Measurements from ENCODE around the gene PSEN2. TPM values are rescaled to one million over a fixed set of nuclear protein-coding genes. Genes with fewer than 3 reads are reported as not detected.

The PSEN2 gene
- total RNA-seq, 1 donor from 2014 or later, result 14.7 TPM

- intact Hi-C loops (cut with micrococcal nuclease), result loop anchor here (1.0 to 10.0 kb wide), 3 partner anchors 478 to 1198 kb away; partner anchors contain the start of genes ARF1, JMJD4 and SNAP47
Measured at GRCh38 chr1:226884116-226884625, 13.8 kb downstream of the PSEN2 start.

- intact Hi-C loops (cut with micrococcal nuclease), result loop anchor here (1.0 to 10.0 kb wide), 3 partner anchors 479 to 1197 kb away; partner anchors contain the start of genes ARF1, JMJD4 and SNAP47
Measured at GRCh38 chr1:226884966-226885820, 14.8 kb downstream of the PSEN2 start.

- intact Hi-C loops (cut with micrococcal nuclease), result loop anchor here (10.0 kb wide), 1 partner anchor 848 kb away; the partner anchor contains the start of genes JMJD4 and SNAP47
Measured at GRCh38 chr1:226886122-226886901, 15.9 kb downstream of the PSEN2 start.

GRCh38 chr1:226887006-226887405, 16.6 kb downstream of the PSEN2 start:
- intact Hi-C loops (cut with micrococcal nuclease), result loop anchor here (10.0 kb wide), 1 partner anchor 848 kb away; the partner anchor contains the start of genes JMJD4 and SNAP47

- intact Hi-C loops (cut with micrococcal nuclease), result loop anchor here (10.0 kb wide), 1 partner anchor 847 kb away; the partner anchor contains the start of genes JMJD4 and SNAP47
Measured at GRCh38 chr1:226888021-226888420, 17.6 kb downstream of the PSEN2 start.

GRCh38 chr1:226888816-226889215, 18.4 kb downstream of the PSEN2 start:
- intact Hi-C loops (cut with micrococcal nuclease), result loop anchor here (10.0 kb wide), 1 partner anchor 846 kb away; the partner anchor contains the start of genes JMJD4 and SNAP47

GRCh38 chr1:226889616-226890330, 19.4 kb downstream of the PSEN2 start:
- intact Hi-C loops (cut with micrococcal nuclease), result loop anchor here (10.0 kb wide), 1 partner anchor 845 kb away; the partner anchor contains the start of genes JMJD4 and SNAP47

GRCh38 chr1:226890331-226891108, 20.1 kb downstream of the PSEN2 start:
- intact Hi-C loops (cut with micrococcal nuclease), result no loop called here

- intact Hi-C loops (cut with micrococcal nuclease), result no loop called here
Measured at GRCh38 chr1:226891346-226891745, 20.9 kb downstream of the PSEN2 start.

GRCh38 chr1:226891846-226892523, 21.6 kb downstream of the PSEN2 start:
- intact Hi-C loops (cut with micrococcal nuclease), result no loop called here

- intact Hi-C loops (cut with micrococcal nuclease), result no loop called here
Measured at GRCh38 chr1:226892524-226892875, 22.1 kb downstream of the PSEN2 start.

GRCh38 chr1:226893936-226894335, 23.5 kb downstream of the PSEN2 start:
- intact Hi-C loops (cut with micrococcal nuclease), result no loop called here

- intact Hi-C loops (cut with micrococcal nuclease), result no loop called here
Measured at GRCh38 chr1:226894826-226895225, 24.4 kb downstream of the PSEN2 start.

- intact Hi-C loops (cut with micrococcal nuclease), result no loop called here
Measured at GRCh38 chr1:226895644-226896043, 25.2 kb downstream of the PSEN2 start.

GRCh38 chr1:226898246-226898645, 27.8 kb downstream of the PSEN2 start:
- intact Hi-C loops (cut with micrococcal nuclease), result no loop called here

GRCh38 chr1:226901421-226901820, 31.0 kb downstream of the PSEN2 start:
- intact Hi-C loops (cut with micrococcal nuclease), result no loop called here

GRCh38 chr1:226902601-226903000, 32.2 kb downstream of the PSEN2 start:
- intact Hi-C loops (cut with micrococcal nuclease), result no loop called here

GRCh38 chr1:226903819-226904716, 33.7 kb downstream of the PSEN2 start:
- intact Hi-C loops (cut with micrococcal nuclease), result no loop called here

Measured in T-helper 1 cell treated with Interleukin-12 subunit alpha and Interleukin-12 subunit beta and Interleukin-4 antibody, amounts not matched to agents 30 ng/mL and 1 ng/mL, for 36 hours (primary cell).